GM19035 (cell line): ENCODE measurements around the gene AMBP.
"Not testable (repeated sequence)": the region's sequence is repeated elsewhere in the genome, so short reads cannot be mapped to it uniquely, and the experiment has no call there.

Experiments
- ATAC-seq: cut with Tn5 transposase; IDR thresholded peaks from one replicate; pipeline ENCODE4 v1.9.1; 2021; ENCODE audit not compliant: unreplicated experiment

AMBP gene

DNA sequence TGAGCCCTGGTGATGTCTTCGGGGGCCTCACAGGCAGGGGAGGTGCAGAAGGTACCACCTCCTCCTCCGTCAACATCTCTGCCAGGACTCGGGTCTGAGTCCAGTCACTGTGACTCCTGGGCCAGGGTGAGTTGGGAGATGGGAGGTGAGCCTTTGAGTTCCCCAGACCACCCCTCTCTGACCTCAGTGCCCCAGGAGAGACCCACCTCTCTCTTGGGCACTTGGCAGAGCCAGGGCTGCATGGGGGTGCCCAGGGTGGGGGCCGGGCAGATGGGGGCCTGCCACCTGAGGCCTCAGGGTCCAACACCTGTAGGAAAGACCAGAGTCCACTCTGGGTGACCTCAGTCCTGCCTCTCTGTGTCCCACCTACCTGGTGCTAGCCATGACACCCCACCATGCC is 14.2 kb upstream of the AMBP start:
- ATAC-seq = no peak

- ATAC-seq = no peak
These were observed 13.6 kb upstream of the AMBP start for GRCh38 chr9:114091711-114092110.

- ATAC-seq = no peak
These were observed 12.7 kb upstream of the AMBP start for GRCh38 chr9:114090798-114091197.

GRCh38 chr9:114089206-114089840 is 11.2 kb upstream of the AMBP start:
- ATAC-seq = no peak

DNA sequence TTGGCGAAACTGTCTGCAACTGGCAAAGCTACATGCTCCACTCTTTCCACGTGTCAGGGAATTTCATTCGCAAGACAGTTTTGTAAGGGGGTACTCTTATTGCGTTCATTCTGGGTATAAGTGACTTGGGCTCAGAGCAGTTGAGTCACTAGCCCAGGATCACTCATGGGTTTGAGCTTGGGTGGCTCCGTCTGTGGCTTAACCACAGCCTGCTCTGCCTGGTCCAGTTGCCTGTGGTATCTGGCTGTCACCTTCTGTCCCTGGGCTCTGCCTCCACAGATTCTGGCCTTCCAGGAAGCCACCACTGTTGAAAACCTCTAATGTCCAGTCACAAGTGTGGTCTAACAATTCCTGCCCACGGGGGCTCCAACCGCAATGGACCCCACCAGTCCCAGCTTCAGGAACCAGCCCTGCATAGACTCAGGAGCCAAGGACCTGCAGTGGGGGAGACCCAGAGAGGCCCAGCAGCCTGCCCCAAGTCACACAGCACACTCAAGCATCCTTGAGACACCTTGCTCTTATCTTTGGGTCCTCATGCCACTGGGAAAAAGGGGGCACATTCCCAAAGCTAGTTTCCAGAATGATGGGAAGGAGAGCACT is 10.6 kb upstream of the AMBP start:
- no peak for ATAC-seq

GRCh38 chr9:114087721-114088120 is 9.6 kb upstream of the AMBP start:
- no peak for ATAC-seq

GRCh38 chr9:114086607-114087006 is 8.5 kb upstream of the AMBP start:
- no peak for ATAC-seq

DNA sequence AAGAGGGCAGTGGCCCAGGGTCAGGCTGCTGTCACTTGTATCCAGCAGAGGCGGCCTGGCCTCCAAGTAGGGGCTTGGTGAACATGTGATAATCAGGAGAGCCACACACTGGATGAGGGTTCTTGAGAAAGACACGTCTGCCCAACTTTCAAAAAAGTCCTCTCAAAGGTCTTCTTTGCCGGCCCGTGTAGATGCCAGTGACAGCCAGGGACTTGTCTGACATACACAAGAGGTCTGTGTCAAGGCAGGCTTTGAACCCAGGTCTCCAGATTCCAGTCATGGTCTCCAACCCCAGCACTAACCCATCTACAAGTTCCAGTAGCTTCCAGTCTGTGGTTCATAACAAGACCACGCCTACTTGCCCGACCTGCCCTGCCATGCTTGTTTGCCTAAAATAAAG is 7.9 kb upstream of the AMBP start:
- ATAC-seq = no peak

DNA sequence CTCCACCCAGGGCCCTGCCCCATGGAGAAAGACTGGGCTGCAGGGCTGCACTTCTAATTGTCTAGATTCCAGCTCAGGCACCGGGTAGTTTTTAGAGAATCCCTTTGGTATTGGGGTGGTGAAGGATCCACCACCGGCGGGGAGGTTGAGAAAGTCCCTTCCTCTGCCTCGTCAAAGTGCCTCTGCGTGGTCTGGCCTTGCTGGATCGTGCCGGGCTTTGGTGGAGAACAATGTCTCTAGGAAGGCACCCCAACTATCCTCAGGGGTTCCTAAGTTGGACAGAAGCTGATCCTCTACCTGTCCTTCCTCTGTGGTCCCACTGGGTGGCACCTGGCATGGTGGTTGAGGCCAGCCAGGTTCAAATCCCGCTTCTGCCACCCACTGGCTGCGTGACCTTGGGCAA is 7.3 kb upstream of the AMBP start:
- no peak for ATAC-seq

- no peak for ATAC-seq
These were observed 6.4 kb upstream of the AMBP start for GRCh38 chr9:114084282-114085073.

DNA sequence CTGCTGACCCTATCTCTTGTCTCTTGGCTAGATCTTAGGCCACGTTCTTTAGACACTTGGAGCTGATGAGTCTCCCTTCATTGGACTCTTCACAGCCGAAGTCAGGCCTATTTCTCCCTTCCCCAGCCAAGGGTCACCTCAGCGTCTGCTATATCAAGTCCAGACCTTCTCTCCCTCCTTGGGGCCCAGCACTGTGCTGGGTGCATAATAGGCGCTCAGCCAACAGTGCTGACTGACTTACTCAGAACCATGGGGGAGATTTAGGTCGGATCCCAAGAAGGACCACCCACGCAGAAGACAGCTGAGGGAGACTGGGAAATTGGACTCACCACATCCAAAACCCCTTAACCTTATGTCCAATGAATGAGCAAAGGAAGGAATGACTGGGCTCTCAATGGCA is 5.6 kb upstream of the AMBP start:
- ATAC-seq = no peak

DNA sequence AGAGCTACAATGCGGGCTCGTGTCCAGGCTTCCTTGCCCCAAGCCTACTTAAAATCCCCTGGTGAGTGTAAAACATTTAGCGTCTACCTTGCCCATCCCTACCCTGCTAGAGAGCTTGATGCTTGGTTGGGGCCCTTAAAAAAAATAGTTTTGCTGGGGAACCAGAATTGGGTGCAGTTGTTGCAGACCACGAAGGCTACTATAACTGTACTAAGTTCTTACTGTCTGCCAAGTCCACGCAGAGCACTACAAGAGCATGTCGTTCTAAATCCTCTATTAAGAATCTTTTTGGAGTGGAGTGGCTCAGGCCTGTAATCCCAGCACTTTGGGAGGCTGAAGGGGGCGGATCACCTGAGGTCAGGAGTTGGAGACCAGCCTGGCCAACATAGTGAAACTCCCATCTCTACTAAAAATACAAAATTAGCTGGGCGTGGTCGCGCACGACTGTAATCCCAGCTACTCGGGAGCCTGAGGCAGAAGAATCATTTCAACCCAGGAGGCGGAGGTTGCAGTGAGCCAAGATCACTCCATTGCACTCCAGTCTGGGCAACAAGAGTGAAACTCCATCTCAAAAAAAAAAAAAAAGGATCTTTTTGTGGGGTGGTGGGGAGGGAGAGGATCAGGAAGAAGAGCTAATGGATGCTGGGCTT is 4.8 kb upstream of the AMBP start:
- not testable (repeated sequence) for ATAC-seq

DNA sequence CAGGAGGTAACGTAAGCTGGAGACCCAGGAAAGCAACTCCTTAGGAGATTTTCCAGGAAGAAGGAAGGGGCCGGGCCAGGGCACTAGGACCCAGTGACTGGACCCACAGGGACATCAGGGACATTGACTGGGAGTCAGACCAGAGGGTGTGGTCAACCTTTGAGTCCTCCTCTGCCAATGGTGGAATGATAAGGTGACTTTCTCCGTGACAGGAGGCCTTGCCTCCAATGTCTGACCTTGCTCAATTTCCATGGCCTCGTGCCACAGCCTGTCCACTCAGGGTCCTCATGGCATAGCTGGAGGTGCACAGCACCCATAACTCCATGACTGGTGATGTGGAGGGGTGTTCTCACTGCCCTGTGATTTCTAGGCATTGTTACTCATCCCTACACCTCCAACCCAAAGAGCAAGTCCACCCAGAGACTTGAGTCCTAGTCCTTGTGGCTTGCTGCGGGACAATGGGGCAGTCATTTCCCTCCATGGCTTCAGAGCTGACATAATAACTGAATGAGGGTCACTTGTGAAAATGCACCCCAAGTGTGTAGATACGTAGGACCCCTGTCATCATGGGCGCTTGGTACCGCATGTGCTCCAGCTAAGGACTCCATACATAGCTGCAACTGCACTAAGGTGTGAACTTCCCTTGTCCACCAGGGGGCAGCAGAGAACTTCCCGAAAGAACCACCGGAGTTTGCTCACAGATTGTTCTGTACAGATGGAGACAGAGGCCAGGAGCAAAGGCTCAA is 4.1 kb upstream of the AMBP start:
- peak; percentile 85 for ATAC-seq

GRCh38 chr9:114081441-114082016 is 3.4 kb upstream of the AMBP start:
- no peak for ATAC-seq

- no peak for ATAC-seq
These were observed 2.8 kb upstream of the AMBP start for GRCh38 chr9:114080773-114081440.

- no peak for ATAC-seq
These were observed 2.2 kb upstream of the AMBP start for GRCh38 chr9:114080195-114080772.

- no peak for ATAC-seq
These were observed 669 bp upstream of the AMBP start for GRCh38 chr9:114078781-114079156.

- no peak for ATAC-seq
These were observed 800 bp downstream of the AMBP start for GRCh38 chr9:114077162-114077837.
